WTC11 (cell line): ENCODE measurements around the gene GAREM2. TPM values are rescaled to one million over a fixed set of nuclear protein-coding genes. Genes with fewer than 3 reads are reported as not detected.
A peak's percentile ranks its signal among the peaks of the same experiment; 100 is the strongest.

ENCODE experiments used
- ATAC-seq: fragments of 200-7000 bp; cut with Tn5 transposase; 2 replicates; pipeline ENCODE4 v1.10.0; 2021; ENCODE audit warnings: mild to moderate bottlenecking, moderate library complexity
- CTCF ChIA-PET: fragments of 300-600 bp; sonication (Branson Sonifier 250); formaldehyde crosslinking; loops from one replicate; lab custom pipeline; 2021; ENCODE audit warnings: antibody characterized with exemption; lab: Charles Lee
- POLR2A ChIA-PET: fragments of 350-600 bp; sonication (Branson Sonifier 250); formaldehyde crosslinking; loops from one replicate; lab custom pipeline; 2021; ENCODE audit warnings: antibody characterized with exemption; lab: Charles Lee
- DNase-seq: peaks from one replicate; pipeline ENCODE4 v3.0.0; 2021; ENCODE audit warnings: low spot score
- H3K27ac Mint-ChIP-seq: 2 replicates; pipeline ENCODE4 v1.8.0; 2021; ENCODE audit warnings: mixed read lengths
- H3K27me3 Mint-ChIP-seq: 2 replicates; pipeline ENCODE4 v1.8.0; 2021; ENCODE audit warnings: low read depth, mild to moderate bottlenecking, moderate library complexity, mixed read lengths
- H3K36me3 Mint-ChIP-seq: 2 replicates; pipeline ENCODE4 v1.8.0; 2021; ENCODE audit warnings: mixed read lengths
- H3K4me1 Mint-ChIP-seq: 2 replicates; pipeline ENCODE4 v1.8.0; 2022; ENCODE audit warnings: mixed read lengths
- H3K4me3 Mint-ChIP-seq: 2 replicates; pipeline ENCODE4 v1.8.0; 2021; ENCODE audit warnings: mild to moderate bottlenecking, moderate library complexity, mixed read lengths
- H3K9me3 Mint-ChIP-seq: 2 replicates; pipeline ENCODE4 v1.8.0; 2021; ENCODE audit warnings: mixed read lengths
- CREM ChIP-seq: sonication (generic); formaldehyde crosslinking; IDR thresholded peaks from 2 replicates; pipeline ENCODE4 v1.8.1; 2022; ENCODE audit warnings: mild to moderate bottlenecking, missing genetic modification reagents, moderate library complexity
- EMX1 ChIP-seq: fragments of 250-450 bp; sonication (Bioruptor Pico); IDR thresholded peaks from 2 replicates; pipeline ENCODE4 v1.8.0; 2021; ENCODE audit warnings: mild to moderate bottlenecking
- ESRRA ChIP-seq: sonication (generic); formaldehyde crosslinking; IDR thresholded peaks from 2 replicates; pipeline ENCODE4 v1.8.1; 2022; ENCODE audit warnings: mild to moderate bottlenecking, missing genetic modification reagents, borderline replicate concordance
- FOXJ3 ChIP-seq: sonication (generic); formaldehyde crosslinking; IDR thresholded peaks from 2 replicates; pipeline ENCODE4 v1.9.0; 2021; ENCODE audit warnings: missing genetic modification reagents, mild to moderate bottlenecking, borderline replicate concordance
- FOXK1 ChIP-seq: sonication (generic); formaldehyde crosslinking; IDR thresholded peaks from 2 replicates; pipeline ENCODE4 v1.8.0; 2022; ENCODE audit warnings: mild to moderate bottlenecking, moderate library complexity, missing genetic modification reagents
- FOXP1 ChIP-seq: sonication (generic); formaldehyde crosslinking; IDR thresholded peaks from 2 replicates; pipeline ENCODE4 v1.8.0; 2022; ENCODE audit warnings: missing genetic modification reagents, mild to moderate bottlenecking, moderate library complexity, borderline replicate concordance
- GABPB1 ChIP-seq: sonication (generic); formaldehyde crosslinking; IDR thresholded peaks from 2 replicates; pipeline ENCODE4 v1.8.1; 2023; ENCODE audit warnings: mild to moderate bottlenecking, missing genetic modification reagents
- IRF2 ChIP-seq: sonication (generic); formaldehyde crosslinking; IDR thresholded peaks from 2 replicates; pipeline ENCODE4 v1.8.0; 2022; ENCODE audit warnings: low read depth, missing genetic modification reagents, borderline replicate concordance
- NFATC4 ChIP-seq: fragments of 250-450 bp; sonication (Bioruptor Pico); IDR thresholded peaks from 2 replicates; pipeline ENCODE4 v1.9.0; 2021; ENCODE audit warnings: mild to moderate bottlenecking
- NR2C2 ChIP-seq: sonication (generic); formaldehyde crosslinking; IDR thresholded peaks from 2 replicates; pipeline ENCODE4 v1.8.0; 2022; ENCODE audit warnings: mild to moderate bottlenecking, missing genetic modification reagents
- TCF7 ChIP-seq: sonication (generic); formaldehyde crosslinking; IDR thresholded peaks from 2 replicates; pipeline ENCODE4 v1.8.0; 2022; ENCODE audit warnings: mild to moderate bottlenecking, low read depth, missing genetic modification reagents, moderate library complexity
- TP53 ChIP-seq: sonication (generic); formaldehyde crosslinking; IDR thresholded peaks from 2 replicates; pipeline ENCODE4 v1.8.1; 2023; ENCODE audit warnings: mild to moderate bottlenecking, missing genetic modification reagents
- ZNF263 ChIP-seq: sonication (generic); formaldehyde crosslinking; IDR thresholded peaks from 2 replicates; pipeline ENCODE4 v1.8.1; 2022; ENCODE audit warnings: low read depth, mild to moderate bottlenecking, moderate library complexity, missing genetic modification reagents
- ZNF396 ChIP-seq: fragments of 250-450 bp; sonication (Bioruptor Pico); IDR thresholded peaks from 2 replicates; pipeline ENCODE4 v1.8.0; 2021; ENCODE audit warnings: mild to moderate bottlenecking, moderate library complexity, borderline replicate concordance
- ZNF423 ChIP-seq: fragments of 250-450 bp; sonication (Bioruptor Pico); IDR thresholded peaks from 2 replicates; pipeline ENCODE4 v2.1.2; 2022; ENCODE audit warnings: mild to moderate bottlenecking, moderate library complexity
- total RNA-seq: library from RNA; stranded (reverse); gene quantifications from 3 replicates; pipeline ENCODE4 v1.2.3, GENCODE V29; 2021
- TF ChIP-seq, protein P1 (sequence below): sonication (generic); formaldehyde crosslinking; IDR thresholded peaks from 2 replicates; pipeline ENCODE4 v1.8.0; 2022; ENCODE audit warnings: missing genetic modification reagents
- TF ChIP-seq, protein P2 (sequence below): sonication (generic); formaldehyde crosslinking; IDR thresholded peaks from 2 replicates; pipeline ENCODE4 v1.8.1; 2022; ENCODE audit warnings: low read depth, missing genetic modification reagents, borderline replicate concordance
- TF ChIP-seq, protein P3 (sequence below): fragments of 250-450 bp; sonication (Bioruptor Pico); conservative IDR thresholded peaks from 2 replicates; pipeline ENCODE4 v1.9.0; 2021; ENCODE audit warnings: mild to moderate bottlenecking
- TF ChIP-seq, protein P4 (sequence below): fragments of 250-450 bp; sonication (Bioruptor Pico); IDR thresholded peaks from 2 replicates; pipeline ENCODE4 v2.1.2; 2022; ENCODE audit warnings: mild to moderate bottlenecking, moderate library complexity
- TF ChIP-seq, protein P5 (sequence below): sonication (generic); formaldehyde crosslinking; IDR thresholded peaks from 2 replicates; pipeline ENCODE4 v1.8.0; 2022; ENCODE audit warnings: mild to moderate bottlenecking, missing genetic modification reagents
- TF ChIP-seq, protein P6 (sequence below): fragments of 250-450 bp; sonication (Bioruptor Pico); IDR thresholded peaks from 2 replicates; pipeline ENCODE4 v1.9.0; 2021; ENCODE audit warnings: mild to moderate bottlenecking, borderline replicate concordance
- TF ChIP-seq, protein P7 (sequence below): sonication (generic); formaldehyde crosslinking; IDR thresholded peaks from 2 replicates; pipeline ENCODE4 v1.8.1; 2022; ENCODE audit warnings: low read depth, mild to moderate bottlenecking, moderate library complexity, missing genetic modification reagents, borderline replicate concordance

Gene GAREM2
- total RNA-seq, 1 experiment from 2014 or later: 17.4 TPM

DNA sequence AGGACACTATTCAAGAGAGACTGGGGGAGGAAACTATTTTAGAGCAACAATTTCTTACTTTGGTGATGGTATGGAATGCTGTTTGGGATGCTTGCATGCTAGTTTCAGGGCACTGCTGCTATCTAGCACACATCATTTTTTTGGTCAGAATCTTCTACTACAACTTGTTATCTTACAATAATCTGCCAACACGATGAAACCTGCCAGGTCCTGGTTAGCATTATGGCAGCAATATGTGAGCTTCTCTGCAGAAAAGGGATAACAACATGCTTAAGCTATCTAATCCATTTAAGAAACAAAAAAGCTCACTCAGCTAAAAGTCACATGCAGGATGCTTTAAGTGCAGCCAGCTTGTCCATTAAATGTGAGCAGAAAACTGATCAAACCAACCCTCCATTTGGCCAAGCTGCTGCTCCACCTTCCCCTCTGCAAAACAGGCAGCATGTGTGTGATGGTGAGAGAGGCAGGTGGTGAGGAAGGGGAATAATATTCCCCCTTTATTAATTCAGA lies 30.1 kb downstream of the GAREM2 start (continued):
- TF ChIP-seq, protein P1, sequence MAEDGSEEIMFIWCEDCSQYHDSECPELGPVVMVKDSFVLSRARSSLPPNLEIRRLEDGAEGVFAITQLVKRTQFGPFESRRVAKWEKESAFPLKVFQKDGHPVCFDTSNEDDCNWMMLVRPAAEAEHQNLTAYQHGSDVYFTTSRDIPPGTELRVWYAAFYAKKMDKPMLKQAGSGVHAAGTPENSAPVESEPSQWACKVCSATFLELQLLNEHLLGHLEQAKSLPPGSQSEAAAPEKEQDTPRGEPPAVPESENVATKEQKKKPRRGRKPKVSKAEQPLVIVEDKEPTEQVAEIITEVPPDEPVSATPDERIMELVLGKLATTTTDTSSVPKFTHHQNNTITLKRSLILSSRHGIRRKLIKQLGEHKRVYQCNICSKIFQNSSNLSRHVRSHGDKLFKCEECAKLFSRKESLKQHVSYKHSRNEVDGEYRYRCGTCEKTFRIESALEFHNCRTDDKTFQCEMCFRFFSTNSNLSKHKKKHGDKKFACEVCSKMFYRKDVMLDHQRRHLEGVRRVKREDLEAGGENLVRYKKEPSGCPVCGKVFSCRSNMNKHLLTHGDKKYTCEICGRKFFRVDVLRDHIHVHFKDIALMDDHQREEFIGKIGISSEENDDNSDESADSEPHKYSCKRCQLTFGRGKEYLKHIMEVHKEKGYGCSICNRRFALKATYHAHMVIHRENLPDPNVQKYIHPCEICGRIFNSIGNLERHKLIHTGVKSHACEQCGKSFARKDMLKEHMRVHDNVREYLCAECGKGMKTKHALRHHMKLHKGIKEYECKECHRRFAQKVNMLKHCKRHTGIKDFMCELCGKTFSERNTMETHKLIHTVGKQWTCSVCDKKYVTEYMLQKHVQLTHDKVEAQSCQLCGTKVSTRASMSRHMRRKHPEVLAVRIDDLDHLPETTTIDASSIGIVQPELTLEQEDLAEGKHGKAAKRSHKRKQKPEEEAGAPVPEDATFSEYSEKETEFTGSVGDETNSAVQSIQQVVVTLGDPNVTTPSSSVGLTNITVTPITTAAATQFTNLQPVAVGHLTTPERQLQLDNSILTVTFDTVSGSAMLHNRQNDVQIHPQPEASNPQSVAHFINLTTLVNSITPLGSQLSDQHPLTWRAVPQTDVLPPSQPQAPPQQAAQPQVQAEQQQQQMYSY (CRISPR knock-in tag): no peak
- no peak for TF ChIP-seq IRF2 (CRISPR knock-in tag)
- TF ChIP-seq CREM (CRISPR knock-in tag): no peak
- no peak for TF ChIP-seq FOXJ3
- no peak for TF ChIP-seq ESRRA
- TF ChIP-seq, protein P2, sequence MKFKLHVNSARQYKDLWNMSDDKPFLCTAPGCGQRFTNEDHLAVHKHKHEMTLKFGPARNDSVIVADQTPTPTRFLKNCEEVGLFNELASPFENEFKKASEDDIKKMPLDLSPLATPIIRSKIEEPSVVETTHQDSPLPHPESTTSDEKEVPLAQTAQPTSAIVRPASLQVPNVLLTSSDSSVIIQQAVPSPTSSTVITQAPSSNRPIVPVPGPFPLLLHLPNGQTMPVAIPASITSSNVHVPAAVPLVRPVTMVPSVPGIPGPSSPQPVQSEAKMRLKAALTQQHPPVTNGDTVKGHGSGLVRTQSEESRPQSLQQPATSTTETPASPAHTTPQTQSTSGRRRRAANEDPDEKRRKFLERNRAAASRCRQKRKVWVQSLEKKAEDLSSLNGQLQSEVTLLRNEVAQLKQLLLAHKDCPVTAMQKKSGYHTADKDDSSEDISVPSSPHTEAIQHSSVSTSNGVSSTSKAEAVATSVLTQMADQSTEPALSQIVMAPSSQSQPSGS (CRISPR knock-in tag): no peak
- TF ChIP-seq TCF7 (CRISPR knock-in tag): no peak
- no peak for TF ChIP-seq TP53 (CRISPR knock-in tag)

DNA sequence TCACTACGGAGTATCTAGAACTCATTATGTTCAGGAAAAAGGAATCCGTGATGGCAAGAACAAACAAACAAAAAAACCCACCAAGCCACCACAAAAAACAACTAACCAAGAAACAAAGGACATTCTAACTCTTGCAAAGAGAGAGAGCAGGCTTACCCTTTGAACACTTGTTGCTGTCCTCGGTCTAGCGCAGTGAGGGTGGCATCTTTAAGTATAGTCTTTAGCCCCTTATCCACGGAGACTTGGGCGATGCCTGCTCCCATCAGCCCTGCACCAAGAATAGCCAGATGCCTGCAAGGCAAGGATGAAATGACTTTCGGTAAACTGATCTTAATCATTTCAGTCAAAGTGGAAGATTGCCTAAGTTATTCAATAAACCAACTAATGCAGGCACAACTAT lies 31.0 kb downstream of the GAREM2 start:
- Mint-ChIP-seq H3K9me3 (no peaks in the 10 kb centered on the region), H3K4me3 (no peak overlapping the region), H3K36me3 (peaks cover 57% of the 10 kb centered on the region), H3K27me3 (no peaks in the 10 kb centered on the region), H3K4me1 (peaks cover 9% of the 10 kb centered on the region), H3K27ac (peak overlapping the region; percentile 55; the same call in 1 of the 2 replicates)
- ChIA-PET POLR2A (no interaction called here), CTCF (no interaction called here)
- no peak for ATAC-seq
- DNase-seq: no peak
- TF ChIP-seq ZNF263 (CRISPR knock-in tag) (no peak), FOXK1 (CRISPR knock-in tag) (no peak), NR2C2 (CRISPR knock-in tag) (no peak), NFATC4 (CRISPR knock-in tag) (no peak), FOXP1 (CRISPR knock-in tag) (no peak), ZNF396 (no peak), TCF7 (CRISPR knock-in tag) (no peak), ZNF423 (no peak), CREM (CRISPR knock-in tag) (no peak), GABPB1 (no peak), EMX1 (CRISPR knock-in tag) (no peak)
- TF ChIP-seq, protein P3, sequence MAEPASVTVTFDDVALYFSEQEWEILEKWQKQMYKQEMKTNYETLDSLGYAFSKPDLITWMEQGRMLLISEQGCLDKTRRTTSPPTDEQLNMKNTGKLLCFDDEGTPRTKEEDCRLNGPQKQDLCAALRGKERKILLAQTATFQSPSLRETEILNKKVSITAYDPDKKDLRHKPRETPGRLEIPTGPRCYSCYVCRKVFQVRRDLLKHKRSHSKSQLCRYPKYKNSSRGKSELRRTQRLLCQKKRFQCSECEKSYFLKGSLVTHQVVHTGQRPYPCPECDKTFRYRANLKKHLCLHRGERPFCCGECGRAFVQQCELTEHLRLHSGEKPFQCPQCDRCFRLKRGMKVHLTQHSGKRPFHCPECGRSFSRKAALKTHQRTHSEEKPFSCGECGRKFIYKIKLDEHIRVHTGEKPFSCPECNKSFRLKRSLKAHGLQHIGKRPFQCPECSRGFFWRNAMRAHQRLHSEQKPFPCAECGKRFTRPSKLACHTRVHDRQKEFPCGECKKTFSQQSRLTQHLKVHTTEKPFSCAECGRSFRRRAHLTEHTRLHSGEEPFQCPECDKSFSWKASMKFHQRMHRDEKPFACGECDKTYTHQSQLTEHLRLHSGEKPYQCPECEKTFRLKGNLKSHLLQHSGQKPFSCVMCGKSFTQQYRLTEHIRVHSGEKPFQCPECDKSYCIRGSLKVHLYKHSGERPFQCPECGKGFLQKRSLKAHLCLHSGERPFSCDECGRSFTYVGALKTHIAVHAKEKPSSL (CRISPR knock-in tag): no peak
- TF ChIP-seq, protein P4, sequence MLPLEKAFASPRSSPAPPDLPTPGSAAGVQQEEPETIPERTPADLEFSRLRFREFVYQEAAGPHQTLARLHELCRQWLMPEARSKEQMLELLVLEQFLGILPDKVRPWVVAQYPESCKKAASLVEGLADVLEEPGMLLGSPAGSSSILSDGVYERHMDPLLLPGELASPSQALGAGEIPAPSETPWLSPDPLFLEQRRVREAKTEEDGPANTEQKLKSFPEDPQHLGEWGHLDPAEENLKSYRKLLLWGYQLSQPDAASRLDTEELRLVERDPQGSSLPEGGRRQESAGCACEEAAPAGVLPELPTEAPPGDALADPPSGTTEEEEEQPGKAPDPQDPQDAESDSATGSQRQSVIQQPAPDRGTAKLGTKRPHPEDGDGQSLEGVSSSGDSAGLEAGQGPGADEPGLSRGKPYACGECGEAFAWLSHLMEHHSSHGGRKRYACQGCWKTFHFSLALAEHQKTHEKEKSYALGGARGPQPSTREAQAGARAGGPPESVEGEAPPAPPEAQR (CRISPR knock-in tag): no peak
- TF ChIP-seq, protein P5, sequence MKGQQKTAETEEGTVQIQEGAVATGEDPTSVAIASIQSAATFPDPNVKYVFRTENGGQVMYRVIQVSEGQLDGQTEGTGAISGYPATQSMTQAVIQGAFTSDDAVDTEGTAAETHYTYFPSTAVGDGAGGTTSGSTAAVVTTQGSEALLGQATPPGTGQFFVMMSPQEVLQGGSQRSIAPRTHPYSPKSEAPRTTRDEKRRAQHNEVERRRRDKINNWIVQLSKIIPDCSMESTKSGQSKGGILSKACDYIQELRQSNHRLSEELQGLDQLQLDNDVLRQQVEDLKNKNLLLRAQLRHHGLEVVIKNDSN (CRISPR knock-in tag): no peak
- TF ChIP-seq, protein P6, sequence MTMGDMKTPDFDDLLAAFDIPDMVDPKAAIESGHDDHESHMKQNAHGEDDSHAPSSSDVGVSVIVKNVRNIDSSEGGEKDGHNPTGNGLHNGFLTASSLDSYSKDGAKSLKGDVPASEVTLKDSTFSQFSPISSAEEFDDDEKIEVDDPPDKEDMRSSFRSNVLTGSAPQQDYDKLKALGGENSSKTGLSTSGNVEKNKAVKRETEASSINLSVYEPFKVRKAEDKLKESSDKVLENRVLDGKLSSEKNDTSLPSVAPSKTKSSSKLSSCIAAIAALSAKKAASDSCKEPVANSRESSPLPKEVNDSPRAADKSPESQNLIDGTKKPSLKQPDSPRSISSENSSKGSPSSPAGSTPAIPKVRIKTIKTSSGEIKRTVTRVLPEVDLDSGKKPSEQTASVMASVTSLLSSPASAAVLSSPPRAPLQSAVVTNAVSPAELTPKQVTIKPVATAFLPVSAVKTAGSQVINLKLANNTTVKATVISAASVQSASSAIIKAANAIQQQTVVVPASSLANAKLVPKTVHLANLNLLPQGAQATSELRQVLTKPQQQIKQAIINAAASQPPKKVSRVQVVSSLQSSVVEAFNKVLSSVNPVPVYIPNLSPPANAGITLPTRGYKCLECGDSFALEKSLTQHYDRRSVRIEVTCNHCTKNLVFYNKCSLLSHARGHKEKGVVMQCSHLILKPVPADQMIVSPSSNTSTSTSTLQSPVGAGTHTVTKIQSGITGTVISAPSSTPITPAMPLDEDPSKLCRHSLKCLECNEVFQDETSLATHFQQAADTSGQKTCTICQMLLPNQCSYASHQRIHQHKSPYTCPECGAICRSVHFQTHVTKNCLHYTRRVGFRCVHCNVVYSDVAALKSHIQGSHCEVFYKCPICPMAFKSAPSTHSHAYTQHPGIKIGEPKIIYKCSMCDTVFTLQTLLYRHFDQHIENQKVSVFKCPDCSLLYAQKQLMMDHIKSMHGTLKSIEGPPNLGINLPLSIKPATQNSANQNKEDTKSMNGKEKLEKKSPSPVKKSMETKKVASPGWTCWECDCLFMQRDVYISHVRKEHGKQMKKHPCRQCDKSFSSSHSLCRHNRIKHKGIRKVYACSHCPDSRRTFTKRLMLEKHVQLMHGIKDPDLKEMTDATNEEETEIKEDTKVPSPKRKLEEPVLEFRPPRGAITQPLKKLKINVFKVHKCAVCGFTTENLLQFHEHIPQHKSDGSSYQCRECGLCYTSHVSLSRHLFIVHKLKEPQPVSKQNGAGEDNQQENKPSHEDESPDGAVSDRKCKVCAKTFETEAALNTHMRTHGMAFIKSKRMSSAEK (CRISPR knock-in tag): no peak
- TF ChIP-seq, protein P7, sequence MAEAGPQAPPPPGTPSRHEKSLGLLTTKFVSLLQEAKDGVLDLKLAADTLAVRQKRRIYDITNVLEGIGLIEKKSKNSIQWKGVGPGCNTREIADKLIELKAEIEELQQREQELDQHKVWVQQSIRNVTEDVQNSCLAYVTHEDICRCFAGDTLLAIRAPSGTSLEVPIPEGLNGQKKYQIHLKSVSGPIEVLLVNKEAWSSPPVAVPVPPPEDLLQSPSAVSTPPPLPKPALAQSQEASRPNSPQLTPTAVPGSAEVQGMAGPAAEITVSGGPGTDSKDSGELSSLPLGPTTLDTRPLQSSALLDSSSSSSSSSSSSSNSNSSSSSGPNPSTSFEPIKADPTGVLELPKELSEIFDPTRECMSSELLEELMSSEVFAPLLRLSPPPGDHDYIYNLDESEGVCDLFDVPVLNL (CRISPR knock-in tag): no peak
